NCI-H2227 (cell line): ENCODE measurements around the gene TBCB.
"Not testable (repeated sequence)": the region's sequence is repeated elsewhere in the genome, so short reads cannot be mapped to it uniquely, and the experiment has no call there.

Experiments used
- DNase-seq: peaks from one replicate; lab custom pipeline; 2025; ENCODE audit not compliant: unreplicated experiment; lab: John Stamatoyannopoulos, UW

The TBCB gene

DNA sequence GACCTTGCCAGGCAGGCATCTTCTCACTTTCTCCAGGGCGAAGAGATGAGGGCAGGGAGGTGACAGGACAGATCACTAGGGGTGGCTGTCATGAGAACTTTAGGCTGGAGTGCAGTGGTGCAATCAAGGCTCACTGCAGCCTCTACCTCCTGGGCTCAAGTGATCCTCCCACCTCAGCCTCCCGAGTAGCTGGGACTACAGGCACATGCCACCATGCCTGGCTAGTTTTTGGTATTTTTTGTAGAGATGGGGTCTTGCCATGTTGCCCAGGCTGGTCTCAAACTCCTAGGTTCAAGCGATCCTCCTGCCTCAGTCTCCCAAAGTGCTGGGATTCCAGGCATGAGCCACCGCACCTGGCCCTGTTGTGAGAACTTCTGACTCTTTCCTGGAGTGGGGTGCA lies 19.6 kb downstream of the TBCB start:
- not testable (repeated sequence) for DNase-seq

DNA sequence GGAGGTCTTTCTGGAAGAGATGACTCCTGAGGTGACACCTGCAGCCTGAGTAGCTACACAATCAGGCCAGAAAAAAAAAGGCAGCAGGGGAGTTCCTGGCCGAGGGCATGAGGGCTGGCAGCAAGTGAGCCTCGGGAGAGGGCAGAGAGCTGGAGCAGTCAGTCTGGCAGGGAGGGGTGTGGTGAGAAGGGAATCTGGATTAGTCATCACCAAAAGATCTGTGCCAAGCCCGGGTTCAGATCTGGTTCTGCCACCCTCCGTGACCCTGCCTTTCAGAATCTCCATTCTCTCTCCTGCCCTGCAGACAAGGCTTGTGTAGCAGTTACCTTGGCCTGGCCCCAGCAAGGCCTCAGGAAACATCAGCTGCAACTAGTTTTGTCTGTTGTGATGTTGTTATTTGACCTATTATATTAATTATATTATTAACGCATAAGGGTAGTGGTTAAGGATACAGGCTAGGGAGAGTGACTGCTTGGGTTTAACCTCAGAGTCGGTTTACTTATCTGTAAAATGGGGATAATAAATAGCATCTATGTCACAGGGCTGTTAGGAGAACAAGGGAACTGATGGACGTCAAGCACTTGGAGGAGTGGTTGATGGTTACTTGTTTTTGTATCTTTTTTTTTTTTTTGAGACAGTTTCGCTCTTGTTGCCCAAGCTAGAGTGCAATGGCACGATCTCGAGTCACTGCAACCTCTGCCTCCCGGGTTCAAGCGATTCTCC lies 21.9 kb downstream of the TBCB start:
- peak; percentile 48 for DNase-seq

DNA sequence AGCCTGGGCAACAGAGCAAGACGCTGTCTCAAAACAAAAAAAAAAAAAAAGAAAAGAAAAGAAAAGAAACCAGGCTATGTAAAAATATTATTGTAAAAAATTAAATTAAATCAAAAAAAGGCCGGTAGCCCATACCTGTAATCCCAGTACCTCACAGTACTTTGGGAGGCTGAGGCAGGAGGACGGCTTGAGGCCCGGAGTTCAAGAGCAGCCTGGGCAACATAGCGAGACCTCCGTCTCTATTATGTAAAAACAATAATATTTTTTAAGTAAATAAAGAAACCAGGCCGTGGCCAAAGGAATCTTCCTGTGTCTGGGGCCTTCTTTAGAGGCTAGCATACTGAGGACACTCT lies 23.8 kb downstream of the TBCB start:
- no peak for DNase-seq

DNA sequence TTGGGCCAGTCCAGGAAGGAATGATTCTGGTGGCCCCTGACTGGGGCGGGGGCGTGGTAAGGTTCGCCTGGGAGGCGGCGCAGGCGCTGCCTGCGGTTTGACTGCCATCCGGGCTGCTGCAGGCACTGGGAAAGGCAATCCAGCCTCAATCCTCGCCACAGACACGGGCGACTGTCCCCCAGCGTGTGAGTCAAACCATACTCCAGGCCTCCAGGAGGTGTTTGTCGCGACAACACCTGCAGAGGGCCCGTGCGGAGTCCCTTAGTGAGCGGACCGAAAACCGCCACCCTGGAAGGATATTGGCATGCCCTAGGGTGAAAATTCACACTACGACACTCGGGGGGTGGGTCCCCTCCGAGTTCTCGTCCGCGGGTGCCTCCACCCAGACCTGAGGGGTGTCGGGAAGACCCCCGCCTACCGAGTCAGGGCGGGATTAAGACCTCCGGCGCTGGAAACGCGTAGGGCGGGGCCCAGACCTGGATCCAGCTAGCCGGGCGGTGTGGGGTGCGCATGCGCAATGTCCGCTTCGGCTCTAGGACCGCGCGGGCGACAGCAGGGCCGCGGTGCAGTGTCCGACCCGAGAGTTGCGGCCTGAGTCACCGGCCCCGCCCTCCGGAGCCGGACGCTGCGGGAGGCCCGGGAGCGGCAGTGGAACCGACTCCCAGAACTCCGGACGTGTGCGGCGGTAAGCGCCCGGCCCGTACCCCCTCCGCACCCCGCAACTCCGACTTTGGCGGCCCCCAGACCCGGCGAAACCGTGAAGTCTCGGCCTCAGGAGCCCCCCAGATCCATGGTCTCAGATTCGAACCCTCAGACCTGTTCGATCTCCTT lies 24.4 kb downstream of the TBCB start, which contains the start of gene CAPNS1:
TSS of gene CAPNS1 (plus strand) at position 594 of the 831 bp plus-strand sequence. CDS start 946 bp downstream, outside the sequence.
- peak; percentile 100 for DNase-seq

DNA sequence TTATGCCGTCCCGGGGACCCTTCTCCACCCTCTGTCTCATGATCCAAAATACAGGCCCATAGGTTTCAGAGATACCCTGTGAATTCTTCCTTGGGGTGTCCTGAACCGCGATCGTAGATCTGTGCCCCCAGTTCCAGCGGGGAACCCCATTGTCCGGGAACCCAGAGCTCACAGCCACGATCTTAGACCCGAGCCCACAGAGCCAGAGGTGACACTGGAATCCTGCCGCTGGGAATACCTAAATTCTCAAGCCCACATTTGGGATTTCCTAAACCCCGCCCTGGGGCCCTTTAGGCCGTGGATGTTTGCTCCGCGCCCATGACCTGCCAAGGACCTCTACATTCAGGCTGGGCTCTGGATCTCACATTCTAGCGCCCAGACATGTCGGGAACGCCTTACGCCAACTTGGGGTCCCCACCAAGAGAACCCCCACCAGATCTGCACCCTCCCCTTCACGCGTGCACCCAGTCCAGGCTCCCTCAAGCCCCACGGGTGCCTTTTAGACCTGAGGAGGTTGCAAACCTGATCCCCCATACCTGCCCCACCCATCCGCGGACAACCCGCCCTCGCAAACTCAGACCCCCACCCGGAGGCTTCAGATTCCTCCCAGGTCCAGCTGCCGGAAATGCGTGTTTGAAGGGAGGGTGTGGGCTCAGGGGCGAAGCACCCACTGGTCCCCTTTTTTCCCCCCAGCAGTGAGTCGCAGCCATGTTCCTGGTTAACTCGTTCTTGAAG lies 25.2 kb downstream of the TBCB start:
- peak; percentile 93 for DNase-seq

DNA sequence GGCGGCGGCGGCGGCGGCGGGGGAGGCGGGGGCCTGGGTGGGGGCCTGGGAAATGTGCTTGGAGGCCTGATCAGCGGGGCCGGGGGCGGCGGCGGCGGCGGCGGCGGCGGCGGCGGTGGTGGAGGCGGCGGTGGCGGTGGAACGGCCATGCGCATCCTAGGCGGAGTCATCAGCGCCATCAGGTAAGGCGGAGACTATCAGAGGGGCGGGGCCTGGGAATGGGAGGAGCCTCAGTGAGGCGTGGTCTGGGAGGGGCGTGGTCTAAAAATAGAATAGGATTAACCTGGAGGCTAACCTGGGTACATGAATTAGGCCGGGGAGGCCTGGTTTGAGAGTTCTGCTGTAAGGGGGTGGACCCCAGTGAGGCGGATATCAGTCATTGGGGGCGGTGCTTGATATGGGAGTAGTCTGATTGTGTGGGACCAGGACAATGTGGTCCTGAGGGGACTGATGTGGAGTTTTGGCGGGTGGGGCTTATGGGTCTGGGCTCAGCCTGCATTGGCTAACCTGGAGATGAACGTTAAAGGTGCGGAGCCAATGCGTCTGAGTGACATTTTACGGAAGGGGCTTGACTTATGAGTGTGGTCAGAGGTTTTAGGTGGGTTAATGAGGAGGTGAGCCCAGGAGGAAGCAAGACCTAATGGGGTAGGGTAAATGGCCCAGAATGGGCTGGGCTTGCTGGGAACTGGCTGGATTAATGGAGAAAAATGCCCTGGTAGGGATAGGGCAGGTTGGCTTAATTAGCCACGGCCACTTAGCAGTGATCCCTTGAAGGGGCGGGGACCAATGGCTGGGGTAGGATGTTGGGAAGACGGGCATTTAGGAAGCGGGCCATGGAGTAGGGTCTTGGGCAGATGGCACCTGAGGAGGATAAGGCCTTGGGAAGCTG lies 26.0 kb downstream of the TBCB start:
- peak; percentile 95 for DNase-seq

DNA sequence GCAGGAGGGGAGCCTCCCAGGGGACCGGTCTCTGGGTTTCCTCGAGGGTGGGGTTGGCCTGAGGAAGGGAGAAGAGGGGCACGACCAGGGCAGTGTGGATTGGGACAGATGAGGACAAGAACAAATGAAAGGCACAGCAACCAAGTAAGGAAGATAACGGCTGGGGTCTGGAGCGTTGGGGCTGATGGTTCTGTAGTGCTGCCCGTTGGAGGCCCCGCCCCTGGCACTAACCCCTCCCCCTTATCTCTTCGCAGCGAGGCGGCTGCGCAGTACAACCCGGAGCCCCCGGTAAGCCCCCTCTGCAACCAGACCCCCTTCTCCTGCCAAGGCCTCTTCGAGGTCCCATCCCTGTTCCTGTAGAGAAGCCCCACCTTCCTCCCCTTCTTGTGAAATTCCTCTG lies 26.8 kb downstream of the TBCB start:
- DNase-seq = no peak

DNA sequence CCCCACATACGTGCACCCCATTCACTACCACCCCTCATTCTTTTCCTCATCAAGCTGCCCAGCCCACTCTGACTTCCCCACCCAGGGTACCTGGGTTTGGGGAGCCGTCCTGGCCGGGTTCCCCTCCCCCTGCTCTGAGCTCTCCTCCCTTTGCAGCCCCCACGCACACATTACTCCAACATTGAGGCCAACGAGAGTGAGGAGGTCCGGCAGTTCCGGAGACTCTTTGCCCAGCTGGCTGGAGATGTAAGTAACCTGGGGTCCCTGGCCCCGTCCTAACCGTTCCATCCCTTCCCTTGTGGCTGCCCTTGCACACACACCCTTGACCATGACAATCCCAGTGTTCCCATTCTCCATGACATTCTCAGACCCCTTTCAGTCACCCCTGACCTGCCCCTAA lies 27.2 kb downstream of the TBCB start:
- DNase-seq = no peak

DNA sequence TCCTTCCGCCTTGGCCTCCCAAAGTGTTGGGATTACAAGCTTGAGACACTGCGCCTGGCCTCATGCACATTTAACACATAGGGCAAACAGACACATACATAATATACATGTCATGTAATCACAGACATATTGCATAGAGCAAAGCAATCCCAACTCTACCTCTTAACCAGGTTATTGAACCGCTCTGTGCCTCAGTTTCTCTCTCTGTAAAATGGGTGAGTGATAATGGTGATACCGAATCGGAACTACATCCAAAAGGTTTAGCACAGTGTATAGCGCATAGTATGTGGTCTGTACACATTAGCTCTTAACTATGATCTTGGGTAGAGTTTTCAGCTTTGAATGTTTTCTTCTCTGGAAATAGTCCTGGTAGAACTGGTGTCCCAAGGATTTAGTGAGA lies 29.4 kb downstream of the TBCB start:
- no peak for DNase-seq

DNA sequence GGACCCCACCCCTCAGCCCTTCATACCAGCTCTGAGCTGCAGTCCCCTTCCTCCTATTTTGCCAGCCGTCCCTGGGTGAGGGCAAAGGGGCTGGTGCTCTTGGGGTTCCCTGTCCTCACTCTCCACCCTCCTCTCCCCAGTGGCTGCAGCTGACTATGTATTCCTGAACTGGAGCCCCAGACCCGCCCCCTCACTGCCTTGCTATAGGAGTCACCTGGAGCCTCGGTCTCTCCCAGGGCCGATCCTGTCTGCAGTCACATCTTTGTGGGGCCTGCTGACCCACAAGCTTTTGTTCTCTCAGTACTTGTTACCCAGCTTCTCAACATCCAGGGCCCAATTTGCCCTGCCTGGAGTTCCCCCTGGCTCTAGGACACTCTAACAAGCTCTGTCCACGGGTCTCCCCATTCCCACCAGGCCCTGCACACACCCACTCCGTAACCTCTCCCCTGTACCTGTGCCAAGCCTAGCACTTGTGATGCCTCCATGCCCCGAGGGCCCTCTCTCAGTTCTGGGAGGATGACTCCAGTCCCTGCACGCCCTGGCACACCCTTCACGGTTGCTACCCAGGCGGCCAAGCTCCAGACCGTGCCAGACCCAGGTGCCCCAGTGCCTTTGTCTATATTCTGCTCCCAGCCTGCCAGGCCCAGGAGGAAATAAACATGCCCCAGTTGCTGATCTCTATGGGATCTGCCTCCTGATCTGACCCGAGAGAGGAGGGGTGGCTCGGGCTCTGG lies 34.6 kb downstream of the TBCB start:
- no peak for DNase-seq

DNA sequence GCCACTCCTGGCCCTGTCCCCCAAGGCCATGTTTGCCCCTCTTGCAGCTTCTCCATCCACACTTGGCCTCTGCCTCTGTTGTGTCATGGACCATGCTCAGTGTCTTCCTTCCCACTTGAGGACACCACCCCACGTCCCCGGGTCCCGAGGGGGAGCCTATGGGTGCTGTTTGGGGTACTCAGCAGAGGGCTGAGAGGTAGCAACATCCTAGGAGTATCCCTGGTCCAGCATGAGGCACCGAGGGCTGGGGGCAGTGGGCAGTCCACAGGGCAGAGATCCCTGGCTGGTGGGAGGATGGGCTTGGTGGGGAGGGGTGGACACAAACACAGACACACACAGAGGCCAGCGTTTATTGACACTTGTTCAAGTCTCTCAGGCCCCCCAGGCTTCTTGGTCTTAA lies 35.3 kb downstream of the TBCB start:
- no peak for DNase-seq

DNA sequence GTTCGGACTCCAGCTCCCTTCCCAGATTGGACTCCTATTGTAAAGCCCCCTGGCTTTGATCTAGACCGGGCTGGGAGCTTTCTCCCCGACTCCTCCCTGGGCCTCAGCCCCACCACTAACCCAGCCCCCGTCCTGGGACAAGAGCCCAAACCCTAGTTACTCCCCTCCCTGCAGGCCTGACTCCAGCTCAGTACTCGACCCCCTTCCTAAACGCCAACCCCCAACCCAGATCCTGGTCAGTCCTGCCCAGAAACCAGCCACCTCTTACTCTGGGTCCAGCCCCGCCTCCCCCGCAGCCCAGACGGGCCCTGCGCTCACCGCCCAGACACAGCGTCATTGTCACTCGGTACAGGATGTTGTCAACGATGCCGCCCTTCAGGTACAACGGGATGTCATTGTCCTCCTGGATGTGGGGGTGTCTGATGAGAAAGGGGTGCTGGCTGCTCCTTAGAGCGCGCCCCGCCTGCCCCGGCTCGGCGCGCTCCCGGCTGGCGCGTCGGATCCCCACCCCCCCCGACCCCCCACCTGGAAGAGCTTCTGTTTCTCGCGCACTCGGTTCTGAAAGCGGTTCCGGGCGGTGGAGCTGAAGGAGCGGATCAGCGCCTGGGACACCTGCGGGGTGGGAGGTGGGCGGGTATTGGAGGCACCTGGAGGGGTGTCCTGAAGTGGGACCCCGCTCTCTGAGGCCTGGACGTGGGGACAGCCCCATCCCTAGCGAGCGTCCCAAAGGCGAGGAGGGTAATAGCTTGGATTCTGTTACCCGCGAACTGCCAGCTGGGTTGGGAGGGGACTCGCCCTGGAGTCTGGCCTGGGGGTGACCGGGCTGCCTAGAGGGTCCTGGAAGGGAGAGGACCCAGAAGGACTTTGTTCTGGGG lies 36.1 kb downstream of the TBCB start:
- DNase-seq = no peak

DNA sequence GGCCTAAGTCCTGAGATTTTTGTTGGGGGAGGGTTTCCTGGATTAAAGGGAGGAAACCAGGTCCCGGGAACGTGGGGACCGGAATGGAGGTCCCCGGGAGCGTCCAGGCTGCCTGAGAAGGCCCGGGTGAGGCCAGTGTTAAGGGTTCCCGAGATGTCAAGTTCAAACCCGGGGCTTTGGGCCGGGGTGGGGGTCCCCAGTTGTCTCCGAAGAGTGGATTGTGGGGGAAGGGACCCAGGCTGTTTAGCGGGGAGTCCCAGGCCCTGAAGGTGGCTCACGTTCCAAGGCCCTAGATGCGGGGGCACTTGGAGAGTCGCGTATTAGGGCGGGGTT lies 36.7 kb downstream of the TBCB start:
- DNase-seq = no peak

DNA sequence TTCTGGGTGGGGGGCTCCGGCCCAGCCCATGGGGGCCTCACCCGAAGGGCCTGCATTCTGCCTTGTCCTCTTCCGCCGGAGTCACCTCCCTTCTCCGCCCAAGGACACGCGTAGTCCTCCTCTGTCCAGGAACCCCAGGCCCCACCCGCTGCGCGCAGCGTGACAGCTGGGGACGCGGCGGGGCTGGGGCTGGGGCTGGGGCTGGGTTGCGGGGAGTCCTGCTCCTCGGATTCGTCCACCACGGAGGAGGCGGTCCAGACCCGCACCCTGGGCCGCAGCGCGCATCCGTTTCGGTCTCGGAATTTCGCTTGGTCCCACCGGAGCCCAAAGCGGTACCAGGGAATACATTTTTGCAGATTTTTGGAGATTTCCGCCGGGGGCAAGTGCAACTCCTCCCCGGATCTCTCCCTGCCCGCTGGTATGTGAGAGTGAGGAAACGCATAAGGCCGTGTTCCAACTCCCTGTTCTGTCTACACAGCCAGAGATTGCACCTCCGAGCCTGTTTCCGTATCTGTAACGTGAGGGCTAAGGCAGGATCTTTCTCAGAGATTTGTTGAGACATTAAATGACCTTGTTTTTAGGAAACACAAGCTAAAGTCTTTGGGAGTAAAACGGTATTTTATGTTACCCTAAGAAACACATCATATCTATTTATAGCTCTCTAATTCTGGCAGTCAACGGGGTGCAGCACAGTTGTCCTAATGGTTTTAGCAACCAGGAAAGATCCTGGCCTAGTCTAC lies 37.3 kb downstream of the TBCB start, which contains the start of gene COX7A1:
TSS of gene COX7A1 (minus strand) at position 96 of the 740 bp plus-strand sequence. CDS start at position 56, 40 bp downstream.
- DNase-seq = no peak

DNA sequence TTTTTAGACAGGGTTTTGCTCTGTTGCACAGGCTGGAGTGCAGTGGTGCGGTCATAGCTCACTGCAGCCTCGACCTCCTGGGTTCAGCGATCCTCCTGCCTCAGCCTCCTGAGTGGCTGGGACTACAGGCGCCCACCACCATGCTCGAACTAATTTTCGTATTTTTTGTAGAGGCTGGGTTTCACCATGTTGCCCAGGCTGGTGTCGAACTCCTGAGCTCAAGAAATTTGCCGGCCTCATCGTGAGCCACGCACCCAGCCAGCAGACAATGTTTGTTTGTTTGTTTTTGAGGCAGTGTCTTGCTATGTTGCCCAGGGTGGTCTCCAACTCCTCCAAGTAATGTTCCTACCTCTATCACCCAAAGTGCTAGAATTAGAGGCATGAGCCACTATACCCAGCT lies 37.9 kb downstream of the TBCB start:
- no peak for DNase-seq

DNA sequence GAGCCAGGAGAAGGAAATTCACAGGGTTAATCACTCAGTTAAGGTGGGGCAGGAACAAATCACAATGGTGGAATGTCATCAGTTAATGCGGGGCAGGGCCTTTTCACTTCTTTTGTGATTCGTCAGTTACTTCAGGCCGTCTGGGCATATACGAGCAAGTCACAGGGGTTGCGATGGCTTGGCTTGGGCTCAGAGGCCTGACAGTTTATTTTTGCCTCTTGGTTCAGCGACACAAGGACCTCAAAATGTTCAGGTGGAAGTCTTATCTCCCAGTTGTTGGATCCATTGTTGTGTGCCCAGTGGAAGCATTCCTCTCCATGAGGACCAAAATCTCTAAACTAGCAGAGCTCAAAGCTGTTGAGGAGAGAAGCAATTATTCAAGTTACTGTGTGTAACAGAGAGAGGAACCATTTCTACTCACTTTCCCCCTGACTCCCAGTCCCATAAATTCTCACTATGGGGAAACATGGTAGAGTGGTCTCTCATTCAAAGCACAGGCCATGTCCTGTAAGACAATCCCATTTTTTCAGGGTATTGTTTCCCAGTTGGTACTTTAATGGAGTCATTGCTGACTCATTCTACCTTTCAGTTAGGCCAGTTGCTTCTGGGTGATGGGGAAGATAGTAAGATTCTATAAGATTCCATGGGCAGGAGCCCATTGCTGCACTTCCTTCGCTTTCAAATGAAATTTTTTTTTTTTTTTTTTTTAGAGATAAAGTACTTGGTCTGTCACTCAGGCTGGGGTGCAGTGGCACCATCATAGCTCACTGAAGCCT lies 45.7 kb downstream of the TBCB start:
- no peak for DNase-seq

DNA sequence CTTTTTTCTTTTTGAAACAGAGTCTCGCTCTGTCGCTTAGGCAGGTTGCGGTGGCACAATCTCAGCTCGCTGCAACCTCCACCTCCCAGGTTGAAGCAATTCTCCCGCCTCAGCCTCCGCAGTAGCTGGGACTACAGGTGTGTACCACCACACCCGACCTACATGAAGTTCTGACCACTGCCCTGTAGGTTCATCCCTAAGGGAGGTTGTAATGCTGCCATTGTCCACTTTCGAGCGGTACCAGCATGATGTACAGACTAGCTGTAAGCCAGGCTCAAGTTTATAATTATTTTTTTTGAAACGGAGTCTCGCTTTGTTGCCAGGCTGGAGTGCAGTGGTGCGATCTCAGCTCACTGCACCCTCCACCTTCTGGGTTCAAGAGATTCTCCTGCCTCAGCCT lies 48.5 kb downstream of the TBCB start:
- no peak for DNase-seq
